CD4-positive, alpha-beta memory T cell (primary cell): ENCODE data around the gene EMC1. TPM values are rescaled to one million over a fixed set of nuclear protein-coding genes. Genes with fewer than 3 reads are reported as not detected.

Experiments
- CTCF ChIA-PET: fragments of 350-600 bp; sonication (Branson Sonifier 250); formaldehyde crosslinking; loops from one replicate; lab custom pipeline; 2021; ENCODE audit warnings: inconsistent platforms; ENCODE audit not compliant: partially characterized antibody; lab: Charles Lee
- POLR2A ChIA-PET: fragments of 350-600 bp; sonication (Branson Sonifier 250); formaldehyde crosslinking; loops from one replicate; lab custom pipeline; 2021; ENCODE audit not compliant: partially characterized antibody; lab: Charles Lee
- DNase-seq, 5 donors: peaks; one replicate each; pipeline versions ENCODE4 v3.0.0 to v3.0.0-alpha.2; 2020 to 2022; ENCODE audit warnings: mixed read lengths in 1 of 5
- H3K27ac ChIP-seq: one replicate; pipeline ENCODE4 v1.7.0; 2013; ENCODE audit warnings: low read depth, low read length
- H3K27me3 ChIP-seq: 2 replicates; pipeline ENCODE4 v1.7.0; 2013; ENCODE audit warnings: mild to moderate bottlenecking, low read length, moderate library complexity; ENCODE audit not compliant: insufficient read depth
- H3K36me3 ChIP-seq: 2 replicates; pipeline ENCODE4 v1.7.0; 2013; ENCODE audit warnings: mild to moderate bottlenecking, low read length, moderate library complexity; ENCODE audit not compliant: insufficient read depth
- H3K4me1 ChIP-seq: 2 replicates; pipeline ENCODE4 v1.7.0; 2013; ENCODE audit warnings: mild to moderate bottlenecking, low read length, moderate library complexity; ENCODE audit not compliant: insufficient read depth
- H3K4me3 ChIP-seq, 2 donors: one replicate each; pipeline ENCODE4 v1.7.0; 2013; ENCODE audit warnings: low read length in 2 of 2, mild to moderate bottlenecking in 1 of 2
- H3K9me3 ChIP-seq, 2 donors: one replicate each; pipeline ENCODE4 v1.7.0; 2013; ENCODE audit warnings: low read length in 2 of 2, control low read depth in 1 of 2; ENCODE audit not compliant: control insufficient read depth in 1 of 2
- H3K27ac Mint-ChIP-seq, 7 donors: one replicate each; pipeline ENCODE4 v1.8.0; 2020 to 2021; ENCODE audit warnings: mixed read lengths in 7 of 7, mild to moderate bottlenecking in 6 of 7, inconsistent platforms in 3 of 7, moderate library complexity in 3 of 7
- H3K27me3 Mint-ChIP-seq, 2 donors: one replicate each; pipeline ENCODE4 v1.8.0; 2020 to 2021; ENCODE audit warnings: mixed read lengths in 2 of 2
- H3K36me3 Mint-ChIP-seq, 2 donors: one replicate each; pipeline ENCODE4 v1.8.0; 2020 to 2021; ENCODE audit warnings: mixed read lengths in 2 of 2, inconsistent platforms in 1 of 2, mild to moderate bottlenecking in 1 of 2
- H3K4me1 Mint-ChIP-seq, 4 donors: one replicate each; pipeline ENCODE4 v1.8.0; 2020 to 2021; ENCODE audit warnings: mixed read lengths in 4 of 4, mild to moderate bottlenecking in 1 of 4
- H3K4me3 Mint-ChIP-seq, 8 donors: one replicate each; pipeline ENCODE4 v1.8.0; 2020 to 2021; ENCODE audit warnings: mixed read lengths in 8 of 8, mild to moderate bottlenecking in 7 of 8, moderate library complexity in 6 of 8, inconsistent platforms in 3 of 8
- H3K9me3 Mint-ChIP-seq, 8 donors: one replicate each; pipeline ENCODE4 v1.8.0; 2020 to 2021; ENCODE audit warnings: mixed read lengths in 8 of 8, mild to moderate bottlenecking in 5 of 8, inconsistent platforms in 3 of 8, moderate library complexity in 1 of 8
- intact Hi-C: fragments of 100-400 bp; cut with micrococcal nuclease; formaldehyde crosslinking; loops from one replicate; pipeline ENCODE4 v1.15.1; 2023
- polyA plus RNA-seq, 2 donors: library from polyadenylated mRNA; unstranded; fragments of 300-500 nt; fragmentation: Illumina TruSeq; gene quantifications; one replicate each; pipeline ENCODE4 v1.2.3, GENCODE V29; 2021
- total RNA-seq, 2 experiments: library from RNA; stranded (reverse); gene quantifications; one replicate each; pipeline ENCODE4 v1.2.3, GENCODE V29; 2021

Gene EMC1
- total and polyA plus RNA-seq, 4 experiments from 2014 or later: 21.2 to 35.3 (median 29.5) TPM

DNA sequence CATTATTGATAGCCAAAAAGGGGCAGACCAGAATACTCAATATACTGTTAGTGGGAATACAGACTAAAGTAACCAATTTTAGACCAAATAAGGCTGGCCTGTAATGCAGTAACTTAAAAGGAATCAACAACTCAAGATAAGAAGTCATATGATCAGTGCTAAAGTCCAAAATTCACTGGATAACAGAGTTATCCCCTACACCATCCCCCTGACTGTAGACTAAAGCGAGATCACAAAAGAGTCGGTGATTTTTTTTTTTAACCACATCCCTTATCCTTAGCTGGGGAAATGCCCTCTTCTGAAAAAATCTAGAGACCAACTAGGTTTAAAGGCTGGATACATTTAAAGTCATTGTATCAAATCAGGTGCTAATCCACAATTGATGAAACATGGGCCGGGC is 48.9 kb downstream of the EMC1 start:
- peaks cover 43% of the 10 kb centered on the region for H3K4me1 ChIP-seq
- no peaks in the 10 kb centered on the region for H3K27me3 ChIP-seq
- peak overlapping the region in 5 of 7 donors; percentile 7 to 62 (median 43) for H3K27ac Mint-ChIP-seq
- H3K4me3 ChIP-seq: no peak overlapping the region
- peaks cover 27 to 43% of the 10 kb centered on the region in 2 donors for H3K36me3 Mint-ChIP-seq
- H3K4me1 Mint-ChIP-seq: peaks cover 30 to 55% (median 45%) of the 10 kb centered on the region in 4 donors
- H3K27me3 Mint-ChIP-seq: no peaks in the 10 kb centered on the region
- H3K9me3 ChIP-seq: no peaks in the 10 kb centered on the region
- no peak overlapping the region for H3K27ac ChIP-seq
- POLR2A ChIA-PET: no interaction called here
- DNase-seq: peak in 2 of 5 donors; percentile 9 to 20
- peaks cover 0 to under 1% (median 0%) of the 10 kb centered on the region in 8 donors for H3K9me3 Mint-ChIP-seq
- intact Hi-C loops: no loop called here
- CTCF ChIA-PET: interaction anchor here (0.9 kb wide), 1 partner anchor 448 kb away, joined by 3 read pairs; no protein-coding TSS in a partner anchor
- H3K4me3 Mint-ChIP-seq: peak overlapping the region in 2 of 8 donors; percentile 51 to 63
- H3K36me3 ChIP-seq: peaks cover 33% of the 10 kb centered on the region

DNA sequence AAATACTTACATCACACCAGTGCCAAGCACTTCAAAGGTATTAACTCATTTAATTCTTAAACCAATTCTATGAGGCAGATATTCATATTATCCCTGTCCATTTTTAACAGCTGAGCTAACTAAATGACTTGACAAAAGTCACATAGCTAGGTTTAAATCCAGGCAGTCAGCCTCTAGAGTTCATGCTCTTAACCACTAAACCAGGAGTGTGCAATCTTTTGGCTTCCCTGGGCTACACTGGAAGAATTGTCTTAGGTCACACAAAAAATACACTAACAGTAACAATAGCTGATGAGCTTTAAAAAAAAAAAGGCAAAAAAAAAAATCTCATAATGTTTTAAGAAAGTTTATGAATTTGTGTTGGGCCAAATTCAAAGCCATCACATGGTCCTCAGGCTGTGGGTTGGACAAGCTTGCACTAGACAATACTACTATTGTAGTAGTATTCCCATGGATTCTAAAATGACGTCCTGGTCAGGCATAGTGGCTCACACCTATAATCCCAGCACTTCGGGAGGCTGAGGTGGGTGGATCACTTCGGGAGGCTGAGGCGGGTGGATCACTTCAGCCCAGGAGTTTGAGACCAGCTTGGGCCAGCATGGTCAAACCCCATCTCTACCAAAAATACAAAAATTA is 51.2 kb downstream of the EMC1 start:
- H3K9me3 Mint-ChIP-seq: peaks cover 0 to 2% (median 0%) of the 10 kb centered on the region in 8 donors
- no peak overlapping the region for H3K27ac ChIP-seq
- ChIA-PET POLR2A (interaction anchor here (0.6 to 0.8 kb wide), 2 partner anchors 11 to 21 kb away, joined by 3 to 4 read pairs; no protein-coding TSS in a partner anchor), CTCF (interaction anchor here (0.8 to 1.6 kb wide), 3 partner anchors 18 to 41 kb away, joined by 3 to 4 read pairs (median 3); no protein-coding TSS in a partner anchor)
- peaks cover 50% of the 10 kb centered on the region for H3K36me3 ChIP-seq
- H3K27me3 Mint-ChIP-seq: no peaks in the 10 kb centered on the region
- no peak overlapping the region for H3K4me3 ChIP-seq
- H3K4me3 Mint-ChIP-seq: no peak overlapping the region
- no peaks in the 10 kb centered on the region for H3K27me3 ChIP-seq
- H3K4me1 Mint-ChIP-seq: peaks cover 18 to 37% (median 29%) of the 10 kb centered on the region in 4 donors
- H3K27ac Mint-ChIP-seq: no peak overlapping the region
- intact Hi-C loops: no loop called here
- no peaks in the 10 kb centered on the region for H3K9me3 ChIP-seq
- DNase-seq: no peak
- peaks cover 20% of the 10 kb centered on the region for H3K4me1 ChIP-seq
- peaks cover 47 to 55% of the 10 kb centered on the region in 2 donors for H3K36me3 Mint-ChIP-seq

DNA sequence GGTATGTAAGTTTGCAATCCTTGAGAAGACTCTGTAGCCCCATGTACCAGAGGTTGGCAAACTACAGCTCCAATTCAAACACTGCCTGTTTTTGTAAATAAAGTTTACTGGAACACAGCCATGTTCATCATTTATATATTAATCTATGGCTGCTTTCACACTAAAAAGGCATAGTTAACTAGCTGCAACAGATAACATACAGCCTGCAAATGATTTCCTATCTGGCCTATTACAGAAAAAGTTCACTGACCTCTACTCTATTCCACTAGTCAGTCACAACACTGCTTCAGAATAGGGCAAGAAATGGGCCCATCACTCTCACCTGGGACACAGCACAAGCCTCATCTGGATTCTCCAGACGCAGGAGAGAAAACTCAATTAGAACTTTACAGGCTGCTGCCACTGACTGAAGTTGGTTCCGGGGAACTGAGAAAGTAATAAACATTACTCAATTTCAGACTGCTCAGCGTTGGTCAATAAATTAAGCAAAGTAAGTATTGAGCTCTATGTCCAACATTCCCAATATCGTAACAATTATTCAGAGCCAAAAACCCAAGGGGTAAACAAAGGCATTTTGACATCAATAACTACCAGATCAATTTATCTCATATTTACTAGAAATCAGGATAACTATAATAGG is 51.9 kb downstream of the EMC1 start:
- Mint-ChIP-seq H3K4me1 (peaks cover 11 to 31% (median 22%) of the 10 kb centered on the region in 4 donors), H3K27me3 (no peaks in the 10 kb centered on the region), H3K4me3 (no peak overlapping the region), H3K36me3 (peaks cover 47 to 55% of the 10 kb centered on the region in 2 donors), H3K27ac (peak overlapping the region in 1 of 7 donors; percentile 18), H3K9me3 (peaks cover 0 to 2% (median 0%) of the 10 kb centered on the region in 8 donors)
- H3K27me3 ChIP-seq: no peaks in the 10 kb centered on the region
- intact Hi-C loops: no loop called here
- H3K27ac ChIP-seq: no peak overlapping the region
- ChIA-PET POLR2A (interaction anchor here (0.8 kb wide), 1 partner anchor 20 kb away, joined by 3 read pairs; no protein-coding TSS in a partner anchor), CTCF (interaction anchor here (1.2 to 1.6 kb wide), 2 partner anchors 17 to 19 kb away, joined by 3 to 4 read pairs; no protein-coding TSS in a partner anchor)
- H3K36me3 ChIP-seq: peaks cover 50% of the 10 kb centered on the region
- H3K4me1 ChIP-seq: peaks cover 13% of the 10 kb centered on the region
- H3K4me3 ChIP-seq: no peak overlapping the region
- no peak for DNase-seq
- no peaks in the 10 kb centered on the region for H3K9me3 ChIP-seq

DNA sequence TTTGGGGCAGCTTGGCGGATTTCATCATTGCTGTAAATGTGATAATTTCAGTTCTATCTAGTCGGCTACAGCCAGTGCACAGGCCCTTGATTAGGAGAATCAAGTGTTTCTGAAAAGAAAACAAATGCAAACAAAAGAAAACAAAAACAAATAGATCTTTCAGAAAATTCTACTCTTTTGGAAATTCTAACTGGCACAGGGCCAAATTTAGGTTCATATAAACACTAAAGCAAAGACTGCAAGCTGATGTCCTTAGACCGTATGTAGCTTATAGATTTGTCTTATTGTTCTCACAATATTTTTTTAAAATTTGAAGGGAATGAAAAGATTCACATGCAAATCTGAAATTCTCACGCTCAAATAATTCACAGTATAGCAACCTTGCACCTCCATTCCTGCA is 52.5 kb downstream of the EMC1 start:
- Mint-ChIP-seq H3K27ac (no peak overlapping the region), H3K27me3 (no peaks in the 10 kb centered on the region), H3K4me1 (peaks cover 11 to 25% (median 18%) of the 10 kb centered on the region in 4 donors), H3K36me3 (peaks cover 51 to 59% of the 10 kb centered on the region in 2 donors), H3K9me3 (peaks cover 0 to 2% (median 0%) of the 10 kb centered on the region in 8 donors), H3K4me3 (no peak overlapping the region)
- CTCF ChIA-PET: no interaction called here
- no peak for DNase-seq
- Histone ChIP-seq H3K36me3 (peaks cover 53% of the 10 kb centered on the region), H3K27ac (no peak overlapping the region), H3K27me3 (no peaks in the 10 kb centered on the region), H3K9me3 (no peaks in the 10 kb centered on the region), H3K4me1 (peaks cover 12% of the 10 kb centered on the region), H3K4me3 (no peak overlapping the region)
- POLR2A ChIA-PET: no interaction called here
- intact Hi-C loops: no loop called here

DNA sequence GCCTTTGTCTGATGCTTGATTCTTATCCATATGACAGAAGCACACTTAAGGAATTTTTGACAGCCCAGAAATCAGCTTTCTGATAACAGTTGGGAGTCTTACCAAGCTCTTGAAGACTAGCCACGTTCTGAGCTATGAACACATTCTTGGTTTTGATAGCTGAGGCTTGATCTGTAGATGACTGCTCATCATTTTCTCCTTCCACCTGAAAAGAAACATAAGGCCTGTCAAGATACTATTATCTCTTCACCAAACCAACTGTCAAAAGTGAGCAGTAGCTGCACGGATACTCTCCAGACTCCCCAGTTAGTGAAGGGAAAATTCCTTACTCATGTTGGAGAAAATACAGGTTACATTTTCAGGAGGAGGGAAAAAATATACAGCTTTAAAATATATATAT is 53.5 kb downstream of the EMC1 start:
- H3K36me3 Mint-ChIP-seq: peaks cover 60 to 69% of the 10 kb centered on the region in 2 donors
- peaks cover 63% of the 10 kb centered on the region for H3K36me3 ChIP-seq

DNA sequence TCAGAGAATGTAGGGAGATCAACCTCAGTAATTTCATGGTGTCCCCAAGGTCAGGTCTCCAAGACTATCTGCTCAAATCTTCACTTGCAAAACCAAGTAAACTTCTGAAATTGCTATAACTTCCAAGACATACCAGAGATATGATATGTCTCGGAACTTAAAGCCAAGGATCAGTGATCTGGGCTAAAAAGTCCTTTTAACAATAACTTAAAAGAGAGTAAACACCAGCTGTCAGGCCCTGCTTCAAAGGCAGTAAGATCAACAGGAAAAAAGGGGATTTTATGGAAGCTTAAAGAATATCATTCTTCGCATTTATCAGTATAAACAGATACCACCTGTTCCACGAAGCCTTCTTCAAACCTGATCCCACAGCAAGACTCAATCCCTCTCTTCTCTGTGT is 55.0 kb downstream of the EMC1 start:
- intact Hi-C loops: no loop called here
- H3K4me1 Mint-ChIP-seq: peaks cover under 1 to 2% (median 2%) of the 10 kb centered on the region in 4 donors

More for the DNA sequence above, 53.5 kb downstream of the EMC1 start:
- CTCF ChIA-PET: no interaction called here
- Histone ChIP-seq H3K9me3 (no peaks in the 10 kb centered on the region), H3K4me3 (no peak overlapping the region), H3K27me3 (no peaks in the 10 kb centered on the region), H3K27ac (no peak overlapping the region), H3K4me1 (peaks cover 11% of the 10 kb centered on the region)
- no peak for DNase-seq
- POLR2A ChIA-PET: no interaction called here
- H3K27ac Mint-ChIP-seq: no peak overlapping the region
- H3K4me3 Mint-ChIP-seq: no peak overlapping the region
- peaks cover 0 to 2% (median 0%) of the 10 kb centered on the region in 8 donors for H3K9me3 Mint-ChIP-seq
- H3K4me1 Mint-ChIP-seq: peaks cover 11 to 17% (median 14%) of the 10 kb centered on the region in 4 donors
- no peaks in the 10 kb centered on the region for H3K27me3 Mint-ChIP-seq
- intact Hi-C loops: no loop called here

DNA sequence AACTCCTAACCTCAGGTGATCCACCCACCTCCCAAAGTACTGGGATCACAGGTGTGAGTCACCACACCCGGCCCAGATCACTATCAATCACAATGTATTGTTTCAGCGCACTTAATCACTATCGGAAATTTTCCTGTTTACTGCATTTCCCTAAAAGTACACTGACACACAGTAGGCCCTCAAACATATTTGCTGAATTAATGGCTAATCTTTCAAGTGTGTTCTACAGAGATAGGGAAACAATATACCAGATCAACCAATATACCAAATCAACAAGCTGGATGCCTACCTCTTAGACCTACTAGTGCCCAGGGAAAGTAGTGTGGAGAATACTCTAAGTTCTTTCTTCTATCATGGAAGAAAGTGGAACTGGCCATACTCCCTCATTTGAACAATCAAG is 58.3 kb downstream of the EMC1 start:
- Histone ChIP-seq H3K27me3 (no peaks in the 10 kb centered on the region), H3K4me3 (no peak overlapping the region), H3K9me3 (no peaks in the 10 kb centered on the region), H3K4me1 (no peaks in the 10 kb centered on the region), H3K27ac (no peak overlapping the region), H3K36me3 (peaks cover 55% of the 10 kb centered on the region)
- ChIA-PET CTCF (no interaction called here), POLR2A (no interaction called here)
- Mint-ChIP-seq H3K4me3 (no peak overlapping the region), H3K36me3 (peaks cover 68 to 78% of the 10 kb centered on the region in 2 donors), H3K27ac (no peak overlapping the region), H3K27me3 (no peaks in the 10 kb centered on the region), H3K9me3 (peaks cover 0 to 4% (median 0%) of the 10 kb centered on the region in 8 donors), H3K4me1 (peaks cover 0 to 9% (median 4%) of the 10 kb centered on the region in 4 donors)
- intact Hi-C loops: no loop called here
- DNase-seq: no peak

More for the DNA sequence above, 55.0 kb downstream of the EMC1 start:
- H3K4me3 Mint-ChIP-seq: no peak overlapping the region
- Histone ChIP-seq H3K4me1 (no peaks in the 10 kb centered on the region), H3K36me3 (peaks cover 67% of the 10 kb centered on the region), H3K9me3 (no peaks in the 10 kb centered on the region), H3K27me3 (no peaks in the 10 kb centered on the region), H3K4me3 (no peak overlapping the region), H3K27ac (no peak overlapping the region)
- DNase-seq: no peak
- peaks cover 0 to 2% (median 0%) of the 10 kb centered on the region in 8 donors for H3K9me3 Mint-ChIP-seq
- H3K27me3 Mint-ChIP-seq: no peaks in the 10 kb centered on the region
- POLR2A ChIA-PET: no interaction called here
- CTCF ChIA-PET: interaction anchor here (0.6 to 1.3 kb wide), 4 partner anchors 13 to 455 kb away, joined by 3 read pairs; no protein-coding TSS in a partner anchor
- H3K36me3 Mint-ChIP-seq: peaks cover 75 to 78% of the 10 kb centered on the region in 2 donors
- H3K27ac Mint-ChIP-seq: peak overlapping the region in 2 of 7 donors; percentile 10 to 30
